OCI-LY1 (cell line): Measurements from ENCODE around the gene ABL2.

ENCODE experiments used
- H2AFZ ChIP-seq: fragments of 200-600 bp; sonication (generic), shearing (Covaris generic); 2 replicates; pipeline ENCODE4 v1.6.0; 2014; ENCODE audit warnings: antibody characterized with exemption, mild to moderate bottlenecking, low read length
- H3F3A ChIP-seq: fragments of 200-600 bp; sonication (generic), shearing (Covaris generic); 2 replicates; pipeline ENCODE4 v1.6.0; 2014; ENCODE audit warnings: mild to moderate bottlenecking, antibody characterized with exemption, low read length, moderate library complexity; ENCODE audit not compliant: insufficient read depth
- H3K27ac ChIP-seq: fragments of 200-600 bp; sonication (generic); 2 replicates; pipeline ENCODE4 v1.5.1; 2014; ENCODE audit warnings: low read length, mixed run types, mild to moderate bottlenecking, low read depth; ENCODE audit not compliant: poor library complexity, severe bottlenecking
- H3K27me3 ChIP-seq: fragments of 200-600 bp; sonication (generic); 2 replicates; pipeline ENCODE4 v1.6.0; 2014; ENCODE audit warnings: antibody characterized with exemption, mild to moderate bottlenecking, low read length, moderate library complexity; ENCODE audit not compliant: insufficient read depth
- H3K36me3 ChIP-seq: fragments of 200-600 bp; sonication (generic); 2 replicates; pipeline ENCODE4 v1.6.1; 2014; ENCODE audit warnings: mild to moderate bottlenecking, antibody characterized with exemption, low read length, moderate library complexity, mixed read lengths; ENCODE audit not compliant: insufficient read depth
- H3K4me1 ChIP-seq: fragments of 200-600 bp; sonication (generic); 2 replicates; pipeline ENCODE4 v1.5.1; 2014; ENCODE audit warnings: mild to moderate bottlenecking, low read length, moderate library complexity; ENCODE audit not compliant: insufficient read depth, severe bottlenecking
- H3K4me2 ChIP-seq: fragments of 200-600 bp; sonication (generic), shearing (Covaris generic); 2 replicates; pipeline ENCODE4 v1.6.1; 2014; ENCODE audit warnings: low read length
- H3K4me3 ChIP-seq: fragments of 200-600 bp; sonication (generic); 2 replicates; pipeline ENCODE4 v1.5.1; 2014; ENCODE audit warnings: low read length, low read depth, mild to moderate bottlenecking, mixed read lengths; ENCODE audit not compliant: poor library complexity, severe bottlenecking
- H3K79me2 ChIP-seq: fragments of 200-600 bp; shearing (Covaris generic); 2 replicates; pipeline ENCODE4 v1.6.1; 2016; ENCODE audit warnings: mixed run types, low read length, mixed read lengths; ENCODE audit not compliant: insufficient read depth
- H3K9ac ChIP-seq: fragments of 200-600 bp; sonication (generic), shearing (Covaris generic); 2 replicates; pipeline ENCODE4 v1.6.1; 2014; ENCODE audit warnings: mild to moderate bottlenecking, low read length, mixed read lengths
- H3K9me2 ChIP-seq: fragments of 200-600 bp; sonication (generic), shearing (Covaris generic); 2 replicates; pipeline ENCODE4 v1.6.1; 2014; ENCODE audit warnings: low read depth, mild to moderate bottlenecking, low read length, mixed read lengths
- H3K9me3 ChIP-seq: fragments of 200-600 bp; shearing (Covaris generic); 2 replicates; pipeline ENCODE4 v1.6.1; 2014; ENCODE audit warnings: low read length, mixed read lengths
- H4K20me1 ChIP-seq: fragments of 200-600 bp; sonication (generic), shearing (Covaris generic); 2 replicates; pipeline ENCODE4 v1.6.0; 2016; ENCODE audit warnings: mild to moderate bottlenecking, low read length; ENCODE audit not compliant: insufficient read depth
- CTCF ChIP-seq: fragments of 200-600 bp; sonication (generic), shearing (Covaris generic); IDR thresholded peaks from 2 replicates; pipeline ENCODE4 v1.5.1; 2017; ENCODE audit warnings: mild to moderate bottlenecking, antibody characterized with exemption, low read length, moderate library complexity, mixed read lengths
- EZH2 ChIP-seq: fragments of 200-600 bp; sonication (generic), shearing (Covaris generic); IDR thresholded peaks from 2 replicates; pipeline ENCODE4 v1.8.0; 2017; ENCODE audit warnings: borderline replicate concordance, mixed run types, mild to moderate bottlenecking, antibody characterized with exemption, low read length, moderate library complexity, mixed read lengths

Gene ABL2

GRCh38 chr1:179099891-179100290, 129.6 kb downstream of the ABL2 start:
- H3K4me2 ChIP-seq: no peak overlapping the region
- H4K20me1 ChIP-seq: no peaks in the 10 kb centered on the region
- H3K9me2 ChIP-seq: no peaks in the 10 kb centered on the region
- no peak overlapping the region for H3K4me3 ChIP-seq
- no peaks in the 10 kb centered on the region for H3F3A ChIP-seq
- TF ChIP-seq EZH2 (no peak), CTCF (no peak)
- H3K27me3 ChIP-seq: no peaks in the 10 kb centered on the region
- peaks cover 35% of the 10 kb centered on the region for H3K36me3 ChIP-seq
- no peak overlapping the region for H3K27ac ChIP-seq
- no peaks in the 10 kb centered on the region for H3K9me3 ChIP-seq
- H3K9ac ChIP-seq: no peak overlapping the region
- no peaks in the 10 kb centered on the region for H3K79me2 ChIP-seq
- no peaks in the 10 kb centered on the region for H3K4me1 ChIP-seq
- no peak overlapping the region for H2AFZ ChIP-seq

- Histone ChIP-seq H3F3A (no peaks in the 10 kb centered on the region), H3K9me2 (no peaks in the 10 kb centered on the region), H3K9me3 (no peaks in the 10 kb centered on the region), H3K4me2 (no peak overlapping the region), H3K4me3 (no peak overlapping the region), H3K27ac (no peak overlapping the region), H3K36me3 (peaks cover 71% of the 10 kb centered on the region), H2AFZ (no peak overlapping the region), H3K4me1 (no peaks in the 10 kb centered on the region), H3K79me2 (no peaks in the 10 kb centered on the region), H3K27me3 (no peaks in the 10 kb centered on the region), H4K20me1 (no peaks in the 10 kb centered on the region), H3K9ac (no peak overlapping the region)
- TF ChIP-seq CTCF (no peak), EZH2 (no peak)
Measured at GRCh38 chr1:179095924-179096323, 133.6 kb downstream of the ABL2 start.

DNA sequence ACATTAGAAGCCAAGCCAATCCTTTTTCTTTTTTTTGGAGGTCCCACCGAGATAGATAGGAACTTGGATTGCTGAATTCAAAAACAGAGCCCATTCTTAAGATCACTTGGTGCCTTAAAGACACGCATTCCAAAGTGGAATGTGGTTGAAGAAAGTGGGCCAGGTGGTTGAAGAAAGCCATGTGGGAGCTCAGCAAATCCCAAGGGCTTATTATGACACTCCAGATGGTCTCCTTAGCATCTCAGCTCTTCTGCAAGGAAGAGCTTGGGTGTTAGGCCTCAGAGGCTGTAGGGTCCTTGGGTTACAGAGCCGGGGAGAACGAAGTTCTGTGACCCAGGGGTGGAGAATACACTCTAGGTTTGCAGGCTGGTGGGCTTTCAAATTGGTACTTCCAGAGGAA, 134.1 kb downstream of the ABL2 start:
- H3K27ac ChIP-seq: no peak overlapping the region
- H3K4me1 ChIP-seq: no peaks in the 10 kb centered on the region
- no peaks in the 10 kb centered on the region for H3F3A ChIP-seq
- H3K79me2 ChIP-seq: no peaks in the 10 kb centered on the region
- no peak overlapping the region for H2AFZ ChIP-seq
- no peaks in the 10 kb centered on the region for H4K20me1 ChIP-seq
- H3K9ac ChIP-seq: no peak overlapping the region
- TF ChIP-seq CTCF: no peak
- no peaks in the 10 kb centered on the region for H3K9me3 ChIP-seq
- H3K36me3 ChIP-seq: peaks cover 76% of the 10 kb centered on the region
- H3K4me2 ChIP-seq: no peak overlapping the region
- H3K27me3 ChIP-seq: no peaks in the 10 kb centered on the region
- no peak overlapping the region for H3K4me3 ChIP-seq
- H3K9me2 ChIP-seq: no peaks in the 10 kb centered on the region
